GM12872 (cell line): ENCODE data around the gene ABCB11.

Experiments
- TF ChIP-seq, protein P1 (sequence below): IDR thresholded peaks from 3 replicates; pipeline ENCODE4 v1.5.1; 2011; ENCODE audit warnings: low read depth, mild to moderate bottlenecking, low read length, moderate library complexity; ENCODE audit not compliant: insufficient read depth

Gene ABCB11

DNA sequence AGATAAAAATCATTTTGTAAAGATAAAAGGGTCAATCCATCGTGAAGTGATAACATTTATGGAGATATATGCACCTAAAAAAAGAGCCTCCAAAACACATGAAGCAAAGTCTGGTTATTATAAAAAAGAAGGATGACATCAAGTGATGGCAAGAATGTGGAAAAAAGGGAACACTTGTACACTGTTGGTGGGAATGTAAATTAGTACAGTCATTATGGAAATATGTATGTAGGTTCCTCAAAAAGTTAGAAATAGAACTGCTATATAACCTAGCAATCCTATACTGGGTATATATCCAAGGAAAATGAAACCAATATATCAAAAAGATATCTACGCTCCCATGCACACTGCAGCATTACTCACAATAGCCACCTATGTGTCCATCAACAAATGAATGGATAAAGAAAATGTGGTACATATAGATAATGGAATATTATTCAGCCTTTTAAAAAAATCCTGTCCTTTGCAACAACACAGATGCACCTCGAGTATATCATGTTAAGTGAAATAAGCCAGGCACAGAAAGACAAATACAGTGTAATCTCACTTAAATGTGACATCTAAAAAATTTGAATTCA is 28.9 kb downstream of the ABCB11 start:
- TF ChIP-seq, protein P1, sequence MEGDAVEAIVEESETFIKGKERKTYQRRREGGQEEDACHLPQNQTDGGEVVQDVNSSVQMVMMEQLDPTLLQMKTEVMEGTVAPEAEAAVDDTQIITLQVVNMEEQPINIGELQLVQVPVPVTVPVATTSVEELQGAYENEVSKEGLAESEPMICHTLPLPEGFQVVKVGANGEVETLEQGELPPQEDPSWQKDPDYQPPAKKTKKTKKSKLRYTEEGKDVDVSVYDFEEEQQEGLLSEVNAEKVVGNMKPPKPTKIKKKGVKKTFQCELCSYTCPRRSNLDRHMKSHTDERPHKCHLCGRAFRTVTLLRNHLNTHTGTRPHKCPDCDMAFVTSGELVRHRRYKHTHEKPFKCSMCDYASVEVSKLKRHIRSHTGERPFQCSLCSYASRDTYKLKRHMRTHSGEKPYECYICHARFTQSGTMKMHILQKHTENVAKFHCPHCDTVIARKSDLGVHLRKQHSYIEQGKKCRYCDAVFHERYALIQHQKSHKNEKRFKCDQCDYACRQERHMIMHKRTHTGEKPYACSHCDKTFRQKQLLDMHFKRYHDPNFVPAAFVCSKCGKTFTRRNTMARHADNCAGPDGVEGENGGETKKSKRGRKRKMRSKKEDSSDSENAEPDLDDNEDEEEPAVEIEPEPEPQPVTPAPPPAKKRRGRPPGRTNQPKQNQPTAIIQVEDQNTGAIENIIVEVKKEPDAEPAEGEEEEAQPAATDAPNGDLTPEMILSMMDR, result no peak

DNA sequence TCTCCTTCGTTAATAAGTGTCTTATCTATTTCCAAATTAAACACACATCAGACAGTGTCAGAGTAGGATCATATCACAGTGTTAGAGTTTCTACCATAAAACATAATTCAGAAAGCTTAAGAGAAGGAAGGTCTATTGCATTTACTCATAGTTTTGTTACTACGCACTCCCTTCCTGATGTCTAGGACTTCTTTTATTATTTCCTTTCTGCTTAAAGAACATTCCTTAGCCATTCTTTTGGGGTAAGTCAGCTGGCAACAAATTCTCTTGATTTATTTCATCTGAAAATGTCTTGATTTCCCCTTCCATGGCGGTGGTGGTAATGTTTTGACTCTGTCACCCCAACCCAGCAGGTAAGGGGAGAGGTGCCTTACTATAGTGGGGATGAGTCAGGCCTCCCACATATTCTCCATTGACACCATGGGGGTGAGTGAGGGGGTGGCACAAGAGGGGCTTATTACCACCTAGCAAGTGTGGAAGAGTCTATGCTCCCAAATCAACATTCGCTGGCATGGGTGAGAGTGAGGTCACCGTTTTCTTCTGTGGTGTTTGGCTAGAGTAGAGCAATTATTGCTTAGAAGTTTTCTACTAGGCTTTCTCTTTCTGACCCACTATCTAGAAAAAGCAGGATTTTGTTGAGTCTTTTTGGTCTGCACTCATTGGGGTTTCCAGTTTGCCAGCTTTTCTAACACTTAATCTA is 29.9 kb downstream of the ABCB11 start:
- TF ChIP-seq, protein P1, result no peak

DNA sequence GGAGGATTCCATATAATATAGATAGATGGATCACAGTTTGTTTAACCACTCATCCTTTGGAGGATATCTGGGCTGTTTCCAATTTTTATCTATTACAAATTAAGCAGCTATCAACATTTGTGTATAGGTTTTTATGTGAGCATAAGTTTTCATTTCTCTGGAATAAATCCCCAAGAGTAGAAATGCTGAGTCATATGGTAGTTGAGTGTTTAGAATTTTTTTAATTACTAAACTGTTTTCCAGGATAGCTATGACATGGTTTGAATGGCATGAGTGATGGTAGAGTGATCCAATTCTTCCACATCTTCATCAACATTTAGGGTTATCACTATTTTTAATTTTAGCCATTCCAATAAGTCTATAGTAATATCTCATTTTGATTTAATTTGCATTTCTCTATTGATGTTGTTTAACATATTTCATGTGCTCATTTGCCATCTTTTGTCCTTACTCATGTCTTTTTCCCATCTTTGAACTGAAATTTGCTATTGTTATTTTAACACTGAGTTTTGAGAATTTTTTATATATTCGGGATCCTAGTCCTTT is 31.4 kb downstream of the ABCB11 start:
- TF ChIP-seq, protein P1, result no peak

DNA sequence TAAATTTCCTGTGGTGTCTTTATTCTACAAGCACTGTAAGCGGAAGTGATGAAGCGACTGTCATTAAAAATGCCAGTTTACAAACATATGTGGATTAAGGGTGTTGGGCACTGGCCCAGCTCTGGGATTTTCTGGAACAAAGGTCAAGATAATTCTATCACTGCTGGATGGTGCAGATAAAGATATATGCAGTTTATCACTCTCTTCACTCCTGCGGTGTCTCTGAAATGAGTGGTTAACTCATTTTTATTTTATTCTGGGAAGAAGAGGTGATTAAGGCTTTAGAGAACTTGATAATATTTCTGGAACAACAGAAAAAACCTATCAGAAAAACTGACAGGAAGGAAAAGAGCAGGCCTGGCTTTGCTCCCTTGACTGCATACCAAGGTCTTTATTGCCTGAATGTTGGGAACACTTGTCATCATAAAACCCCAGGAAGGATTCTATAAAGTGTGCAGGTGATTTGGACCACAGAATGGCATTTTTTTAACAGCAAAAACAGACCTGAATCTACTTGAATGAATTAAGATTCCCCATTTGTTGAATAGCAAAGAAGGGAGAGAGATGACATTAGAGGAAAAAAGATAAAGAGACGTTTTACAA is 32.4 kb downstream of the ABCB11 start:
- TF ChIP-seq, protein P1, result no peak

DNA sequence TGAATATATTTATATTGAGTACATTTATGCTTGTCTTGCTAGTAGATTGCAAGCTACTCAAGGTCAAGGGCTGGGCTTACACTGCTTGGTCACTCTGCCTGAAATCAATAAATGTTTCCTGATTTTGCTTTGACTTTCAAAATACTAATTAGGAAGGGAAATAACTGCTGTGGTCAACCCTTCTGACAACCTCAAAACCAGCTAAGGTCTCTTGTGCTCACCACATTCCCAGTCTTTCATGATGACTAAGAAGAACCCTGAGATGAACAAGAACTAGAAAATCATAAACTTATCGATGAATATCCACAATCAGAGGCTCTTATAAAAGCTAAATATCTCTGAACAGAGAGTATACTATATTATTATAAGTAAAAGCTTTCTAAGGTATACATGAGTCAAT is 33.3 kb downstream of the ABCB11 start:
- TF ChIP-seq, protein P1, result no peak

DNA sequence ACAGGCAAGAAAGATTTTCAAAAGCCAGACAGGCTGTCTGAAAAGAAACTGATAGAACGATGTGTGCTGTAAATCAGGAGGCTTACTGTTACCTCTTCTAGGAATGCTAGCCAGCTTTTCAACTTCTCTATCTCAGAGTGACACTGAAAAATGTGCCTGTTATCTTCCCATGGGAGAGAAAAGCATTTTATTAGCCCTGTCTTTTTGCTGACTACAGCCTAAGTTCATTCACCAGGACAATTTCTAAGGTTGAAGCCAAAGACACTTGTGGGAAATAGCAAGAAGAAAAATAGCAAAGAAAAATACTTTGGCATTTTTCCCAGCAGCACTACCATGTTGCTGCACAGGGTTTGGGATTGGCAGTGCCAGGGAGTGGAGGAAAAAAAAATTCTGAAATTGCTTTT is 34.0 kb downstream of the ABCB11 start:
- TF ChIP-seq, protein P1, result no peak

DNA sequence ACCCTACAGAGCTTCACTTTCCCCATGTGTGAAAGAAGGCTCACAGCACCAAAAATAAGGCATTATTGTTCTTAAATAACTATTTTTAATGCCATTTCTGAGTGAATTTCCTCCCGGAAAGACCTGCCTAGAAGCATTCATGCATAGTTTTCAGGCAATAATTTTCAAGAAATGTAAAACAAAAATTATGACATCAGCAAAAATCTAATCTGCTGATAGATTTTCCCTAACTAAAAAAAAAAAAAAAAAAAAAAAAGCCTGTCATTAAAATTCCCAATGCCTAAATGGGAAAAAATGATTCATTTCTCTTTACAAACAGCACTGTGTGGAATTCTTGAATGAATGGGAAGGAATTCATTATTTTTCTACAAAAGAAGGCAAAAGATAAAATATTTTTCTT is 35.4 kb downstream of the ABCB11 start:
- TF ChIP-seq, protein P1, result no peak
